GM12878 (cell line): ENCODE measurements around the gene TRIM58. TPM values are rescaled to one million over a fixed set of nuclear protein-coding genes. Genes with fewer than 3 reads are reported as not detected.

Source experiments
- ATAC-seq: fragments of 200-7000 bp; cut with Tn5 transposase; 3 replicates; pipeline ENCODE4 v1.9.1; 2020; ENCODE audit warnings: mild to moderate bottlenecking, moderate library complexity
- BruUV-seq: library from RNA; stranded (reverse); fragments of 400-500 nt; replicated peaks from 2 replicates; lab custom pipeline; 2021; lab: Mats Ljungman, UMichigan
- CTCF ChIA-PET: fragments of 300-600 bp; sonication (Branson Sonifier 250); formaldehyde crosslinking; extraction: SDS; loops from one replicate; lab custom pipeline; 2021; ENCODE audit warnings: inconsistent platforms; lab: Yijun Ruan, JAX
- POLR2A ChIA-PET: fragments of 350-600 bp; formaldehyde crosslinking; extraction: SDS; loops from one replicate; lab custom pipeline; 2021; ENCODE audit warnings: inconsistent platforms; lab: Charles Lee
- RAD21 ChIA-PET: fragments of 300-600 bp; sonication (Branson Sonifier 250); formaldehyde crosslinking; loops from one replicate; lab custom pipeline; 2023; ENCODE audit warnings: antibody characterized with exemption; ENCODE audit not compliant: unreplicated experiment; lab: Charles Lee
- SMC1A ChIA-PET: fragments of 300-600 bp; sonication (Branson Sonifier 250); formaldehyde crosslinking; loops from one replicate; lab custom pipeline; 2023; ENCODE audit not compliant: unreplicated experiment, uncharacterized antibody; lab: Charles Lee
- DNase-seq: peaks from one replicate; pipeline ENCODE4 v3.0.0-alpha.2; 2011; ENCODE audit warnings: low read depth, low spot score
- FAIRE-seq: peaks from 3 replicates; lab custom pipeline; 2011; peaks lifted over from hg19 to GRCh38; lab: Jason Lieb, UNC
- H2AFZ ChIP-seq: 2 replicates; pipeline ENCODE4 v1.6.0; 2011; ENCODE audit warnings: low read depth, low read length, control low read depth; ENCODE audit not compliant: control insufficient read depth
- H3K27ac ChIP-seq: 2 replicates; pipeline ENCODE4 v1.5.1; 2011; ENCODE audit warnings: control low read depth; ENCODE audit not compliant: control insufficient read depth, insufficient read depth
- H3K27me3 ChIP-seq, 2 experiments: replicated peaks in 1 of 2; 2 replicates each; pipeline versions ENCODE4 v1.6.0 to v1.6.1; 2011; ENCODE audit warnings: low read length in 1 of 2; ENCODE audit not compliant: control insufficient read depth in 2 of 2, insufficient read depth in 2 of 2
- H3K36me3 ChIP-seq, 2 experiments: 2 replicates each; pipeline ENCODE4 v1.5.1; 2011; ENCODE audit warnings: low read length in 1 of 2; ENCODE audit not compliant: control insufficient read depth in 2 of 2, insufficient read depth in 2 of 2
- H3K4me1 ChIP-seq: 2 replicates; pipeline ENCODE4 v1.6.1; 2011; ENCODE audit warnings: mild to moderate bottlenecking, low read length, moderate library complexity, mixed read lengths; ENCODE audit not compliant: control insufficient read depth, insufficient read depth
- H3K4me2 ChIP-seq: 2 replicates; pipeline ENCODE4 v1.6.0; 2011; ENCODE audit warnings: control low read depth; ENCODE audit not compliant: control insufficient read depth, insufficient read depth
- H3K4me3 ChIP-seq: fragments of 200-600 bp; sonication (generic); 2 replicates; pipeline ENCODE4 v1.5.1; 2016
- H3K79me2 ChIP-seq: 2 replicates; pipeline ENCODE4 v1.6.0; 2011; ENCODE audit warnings: low read length; ENCODE audit not compliant: control insufficient read depth, insufficient read depth
- H3K9ac ChIP-seq: 2 replicates; pipeline ENCODE4 v1.8.0; 2011; ENCODE audit warnings: low read length, control low read depth, mixed read lengths; ENCODE audit not compliant: control insufficient read depth, insufficient read depth
- H3K9me3 ChIP-seq: replicated peaks from 3 replicates; pipeline ENCODE4 v1.5.1; 2011; ENCODE audit warnings: mild to moderate bottlenecking, low read length; ENCODE audit not compliant: control insufficient read depth, insufficient read depth
- H4K20me1 ChIP-seq: 2 replicates; pipeline ENCODE4 v1.6.0; 2011; ENCODE audit not compliant: control insufficient read depth, insufficient read depth
- CBFB ChIP-seq: IDR thresholded peaks from 2 replicates; pipeline ENCODE4 v1.6.1; 2016; ENCODE audit warnings: antibody characterized with exemption, low read depth
- CEBPB ChIP-seq, 2 experiments: fragments of 150-350 bp in 1 of 2; IDR thresholded peaks; 2 replicates each; pipeline ENCODE4 v1.6.1; 2012 to 2014; ENCODE audit warnings: low read depth in 2 of 2, low read length in 2 of 2, borderline replicate concordance in 1 of 2, inconsistent platforms in 1 of 2
- EZH2 ChIP-seq: IDR thresholded peaks from 2 replicates; pipeline ENCODE4 v1.6.1; 2012; ENCODE audit warnings: low read depth, mild to moderate bottlenecking, control low read depth, inconsistent platforms, low read length, borderline replicate concordance; ENCODE audit not compliant: control insufficient read depth
- FOXK2 ChIP-seq: fragments of 450-650 bp; IDR thresholded peaks from 2 replicates; pipeline ENCODE4 v1.6.1; 2017; ENCODE audit warnings: mild to moderate bottlenecking, moderate library complexity
- KLF5 ChIP-seq: fragments of 450-650 bp; IDR thresholded peaks from 2 replicates; pipeline ENCODE4 v1.6.1; 2014; ENCODE audit warnings: mild to moderate bottlenecking; ENCODE audit not compliant: partially characterized antibody
- POLR2AphosphoS2 ChIP-seq: IDR thresholded peaks from 2 replicates; pipeline ENCODE4 v1.6.1; 2011; ENCODE audit warnings: low read depth, mild to moderate bottlenecking, low read length, improper control_type of control experiment, moderate library complexity
- RBBP5 ChIP-seq: fragments of 200-600 bp; sonication (generic); conservative IDR thresholded peaks from 2 replicates; pipeline ENCODE4 v1.6.1; 2016
- SRF ChIP-seq, 2 experiments: IDR thresholded peaks; 2 replicates each; pipeline ENCODE4 v1.6.1; 2011; ENCODE audit warnings: low read depth in 2 of 2, low read length in 2 of 2, mild to moderate bottlenecking in 1 of 2, moderate library complexity in 1 of 2
- TCF12 ChIP-seq: IDR thresholded peaks from 2 replicates; pipeline ENCODE4 v1.6.1; 2011; ENCODE audit warnings: low read depth, mild to moderate bottlenecking, low read length
- YBX1 ChIP-seq: fragments of 450-650 bp; IDR thresholded peaks from 2 replicates; pipeline ENCODE4 v1.6.1; 2016; ENCODE audit warnings: antibody characterized with exemption
- ZNF24 ChIP-seq: fragments of 450-650 bp; IDR thresholded peaks from 2 replicates; pipeline ENCODE4 v1.6.1; 2017; ENCODE audit warnings: antibody characterized with exemption, mild to moderate bottlenecking
- WGBS: methylation state at CpG from one replicate; pipeline ENCODE4 v1.1.6; 2016; ENCODE audit warnings: low lambda C conversion rate; ENCODE audit not compliant: insufficient replicate concordance, insufficient coverage; ENCODE audit errors: missing lambda C conversion rate; 5-methylcytosine and 5-hydroxymethylcytosine counted together
- in situ Hi-C: fragments of 300-500 bp; cut with MboI; formaldehyde crosslinking; loops from 9 replicates; pipeline ENCODE4 v1.14.3; 2018; ENCODE audit warnings: mixed read lengths
- intact Hi-C: fragments of 100-400 bp; cut with micrococcal nuclease; formaldehyde crosslinking; loops from one replicate; pipeline ENCODE4 v1.14.2; 2022; ENCODE audit not compliant: unreplicated experiment
- polyA plus RNA-seq, 11 experiments: library from polyadenylated mRNA; depleted of rRNA in 4 of 11; unstranded in 6 of 11; stranded (reverse) in 5 of 11; fragments of >200 nt; fragmentation: Nextera tagmentation in 4 of 11; fragmentation: Illumina TruSeq in 1 of 11; extraction: Ambion mirVana in 4 of 11; extraction: Trizol in 1 of 11; gene quantifications; 1 replicate in 1 of 11; 2 replicates in 10 of 11; pipeline versions ENCODE4 v1.2.1 to v1.2.3, GENCODE V29; 2011 to 2016; ENCODE audit warnings: inconsistent platforms in 2 of 11, missing spikeins in 2 of 11, low read depth in 1 of 11
- total RNA-seq, 4 experiments: library from RNA; depleted of rRNA in 3 of 4; stranded (reverse); fragments of >200 nt in 3 of 4; fragmentation: Illumina TruSeq in 1 of 4; extraction: Trizol in 1 of 4; gene quantifications; 2 replicates each; pipeline versions ENCODE4 v1.2.1 to v1.2.3, GENCODE V29; 2013 to 2021
- TF ChIP-seq, protein P1 (sequence below): fragments of 450-650 bp; IDR thresholded peaks from 2 replicates; pipeline ENCODE4 v1.6.1; 2014; ENCODE audit warnings: mild to moderate bottlenecking
- TF ChIP-seq, protein P2 (sequence below), 3 experiments: IDR thresholded peaks in 2 of 3; conservative IDR thresholded peaks in 1 of 3; 2 replicates each; pipeline ENCODE4 v1.5.1; 2011; ENCODE audit warnings: low read depth in 3 of 3, low read length in 3 of 3, mild to moderate bottlenecking in 3 of 3, control low read depth in 2 of 3, moderate library complexity in 2 of 3, inconsistent platforms in 1 of 3, mixed read lengths in 1 of 3; ENCODE audit not compliant: control insufficient read depth in 2 of 3, insufficient read depth in 1 of 3; ENCODE audit errors: extremely low read depth in 1 of 3
- TF ChIP-seq, protein P3 (sequence below): fragments of 450-650 bp; formaldehyde crosslinking; IDR thresholded peaks from 2 replicates; pipeline ENCODE4 v1.4.0; 2020; ENCODE audit warnings: mild to moderate bottlenecking, moderate library complexity
- TF ChIP-seq, protein P4 (sequence below): fragments of 450-650 bp; IDR thresholded peaks from 2 replicates; pipeline ENCODE4 v1.6.1; 2017; ENCODE audit warnings: mild to moderate bottlenecking, moderate library complexity

The TRIM58 gene
- total and polyA plus RNA-seq, 10 of the 15 experiments (the other 5 are each of a cell fraction or from before 2014, with no cell fraction given) = not detected

DNA sequence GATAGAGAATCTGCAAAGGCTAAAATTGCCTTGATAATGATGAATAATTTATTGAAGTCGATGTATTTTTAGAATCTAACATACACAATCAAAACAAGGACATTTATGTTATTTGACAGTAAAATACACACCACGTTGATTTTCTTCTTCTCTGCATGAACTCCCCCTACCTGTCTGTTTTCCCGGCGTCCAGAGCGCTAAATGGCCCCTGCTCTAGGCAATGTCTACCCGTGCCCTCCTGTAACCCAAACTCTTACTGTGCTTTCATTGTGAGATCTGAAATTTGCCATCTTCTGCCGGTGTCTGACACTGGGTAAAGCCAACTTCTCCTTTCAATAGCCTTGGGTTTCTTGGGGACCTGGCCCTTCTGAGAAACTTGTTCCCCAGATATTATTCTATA lies 8.6 kb upstream of the TRIM58 start:
- no peaks in the 10 kb centered on the region for H3K27me3 ChIP-seq
- H3K9me3 ChIP-seq = no peaks in the 10 kb centered on the region
- no peak for DNase-seq
- intact Hi-C loops = no loop called here
- H3K9ac ChIP-seq = no peak overlapping the region
- ATAC-seq = no peak
- no peak for FAIRE-seq
- H3K4me3 ChIP-seq = no peak overlapping the region
- in situ Hi-C loops = no loop called here
- no peak overlapping the region for H3K4me2 ChIP-seq
- ChIA-PET POLR2A (no interaction called here), CTCF (interaction anchor here (0.6 kb wide), 1 partner anchor 12 kb away, joined by 3 read pairs; no protein-coding TSS in a partner anchor), RAD21 (no interaction called here), SMC1A (no interaction called here)
- H3K79me2 ChIP-seq = no peaks in the 10 kb centered on the region
- no TSS peak for BruUV-seq
- H3K27ac ChIP-seq = no peak overlapping the region
- WGBS = 40% methylated on average over 7 of the region's 7 CpGs
- H3K36me3 ChIP-seq = no peaks in the 10 kb centered on the region
- no peaks in the 10 kb centered on the region for H3K4me1 ChIP-seq
- no peaks in the 10 kb centered on the region for H4K20me1 ChIP-seq
- H2AFZ ChIP-seq = no peak overlapping the region
- TF ChIP-seq, protein P1, sequence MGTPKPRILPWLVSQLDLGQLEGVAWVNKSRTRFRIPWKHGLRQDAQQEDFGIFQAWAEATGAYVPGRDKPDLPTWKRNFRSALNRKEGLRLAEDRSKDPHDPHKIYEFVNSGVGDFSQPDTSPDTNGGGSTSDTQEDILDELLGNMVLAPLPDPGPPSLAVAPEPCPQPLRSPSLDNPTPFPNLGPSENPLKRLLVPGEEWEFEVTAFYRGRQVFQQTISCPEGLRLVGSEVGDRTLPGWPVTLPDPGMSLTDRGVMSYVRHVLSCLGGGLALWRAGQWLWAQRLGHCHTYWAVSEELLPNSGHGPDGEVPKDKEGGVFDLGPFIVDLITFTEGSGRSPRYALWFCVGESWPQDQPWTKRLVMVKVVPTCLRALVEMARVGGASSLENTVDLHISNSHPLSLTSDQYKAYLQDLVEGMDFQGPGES = no peak
- TF ChIP-seq TCF12 = no peak
- TF ChIP-seq, protein P2, sequence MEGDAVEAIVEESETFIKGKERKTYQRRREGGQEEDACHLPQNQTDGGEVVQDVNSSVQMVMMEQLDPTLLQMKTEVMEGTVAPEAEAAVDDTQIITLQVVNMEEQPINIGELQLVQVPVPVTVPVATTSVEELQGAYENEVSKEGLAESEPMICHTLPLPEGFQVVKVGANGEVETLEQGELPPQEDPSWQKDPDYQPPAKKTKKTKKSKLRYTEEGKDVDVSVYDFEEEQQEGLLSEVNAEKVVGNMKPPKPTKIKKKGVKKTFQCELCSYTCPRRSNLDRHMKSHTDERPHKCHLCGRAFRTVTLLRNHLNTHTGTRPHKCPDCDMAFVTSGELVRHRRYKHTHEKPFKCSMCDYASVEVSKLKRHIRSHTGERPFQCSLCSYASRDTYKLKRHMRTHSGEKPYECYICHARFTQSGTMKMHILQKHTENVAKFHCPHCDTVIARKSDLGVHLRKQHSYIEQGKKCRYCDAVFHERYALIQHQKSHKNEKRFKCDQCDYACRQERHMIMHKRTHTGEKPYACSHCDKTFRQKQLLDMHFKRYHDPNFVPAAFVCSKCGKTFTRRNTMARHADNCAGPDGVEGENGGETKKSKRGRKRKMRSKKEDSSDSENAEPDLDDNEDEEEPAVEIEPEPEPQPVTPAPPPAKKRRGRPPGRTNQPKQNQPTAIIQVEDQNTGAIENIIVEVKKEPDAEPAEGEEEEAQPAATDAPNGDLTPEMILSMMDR (IDR thresholded peaks at IDR 0.05 in 2 of 3, conservative IDR thresholded peaks at IDR 0.05 in 1 of 3; ENCODE audit: control insufficient read depth in 2 of 3, extremely low read depth in 1 of 3, insufficient read depth in 1 of 3, low read depth in 3 of 3, low read length in 3 of 3) = no peak
- TF ChIP-seq, protein P3, sequence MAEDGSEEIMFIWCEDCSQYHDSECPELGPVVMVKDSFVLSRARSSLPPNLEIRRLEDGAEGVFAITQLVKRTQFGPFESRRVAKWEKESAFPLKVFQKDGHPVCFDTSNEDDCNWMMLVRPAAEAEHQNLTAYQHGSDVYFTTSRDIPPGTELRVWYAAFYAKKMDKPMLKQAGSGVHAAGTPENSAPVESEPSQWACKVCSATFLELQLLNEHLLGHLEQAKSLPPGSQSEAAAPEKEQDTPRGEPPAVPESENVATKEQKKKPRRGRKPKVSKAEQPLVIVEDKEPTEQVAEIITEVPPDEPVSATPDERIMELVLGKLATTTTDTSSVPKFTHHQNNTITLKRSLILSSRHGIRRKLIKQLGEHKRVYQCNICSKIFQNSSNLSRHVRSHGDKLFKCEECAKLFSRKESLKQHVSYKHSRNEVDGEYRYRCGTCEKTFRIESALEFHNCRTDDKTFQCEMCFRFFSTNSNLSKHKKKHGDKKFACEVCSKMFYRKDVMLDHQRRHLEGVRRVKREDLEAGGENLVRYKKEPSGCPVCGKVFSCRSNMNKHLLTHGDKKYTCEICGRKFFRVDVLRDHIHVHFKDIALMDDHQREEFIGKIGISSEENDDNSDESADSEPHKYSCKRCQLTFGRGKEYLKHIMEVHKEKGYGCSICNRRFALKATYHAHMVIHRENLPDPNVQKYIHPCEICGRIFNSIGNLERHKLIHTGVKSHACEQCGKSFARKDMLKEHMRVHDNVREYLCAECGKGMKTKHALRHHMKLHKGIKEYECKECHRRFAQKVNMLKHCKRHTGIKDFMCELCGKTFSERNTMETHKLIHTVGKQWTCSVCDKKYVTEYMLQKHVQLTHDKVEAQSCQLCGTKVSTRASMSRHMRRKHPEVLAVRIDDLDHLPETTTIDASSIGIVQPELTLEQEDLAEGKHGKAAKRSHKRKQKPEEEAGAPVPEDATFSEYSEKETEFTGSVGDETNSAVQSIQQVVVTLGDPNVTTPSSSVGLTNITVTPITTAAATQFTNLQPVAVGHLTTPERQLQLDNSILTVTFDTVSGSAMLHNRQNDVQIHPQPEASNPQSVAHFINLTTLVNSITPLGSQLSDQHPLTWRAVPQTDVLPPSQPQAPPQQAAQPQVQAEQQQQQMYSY = no peak
- no peak for TF ChIP-seq SRF (IDR thresholded peaks at IDR 0.05; ENCODE audit: low read depth in 2 of 2, low read length in 2 of 2)
- no peak for TF ChIP-seq CBFB
- no peak for TF ChIP-seq FOXK2
- TF ChIP-seq RBBP5 = no peak
- TF ChIP-seq KLF5 = no peak
- no peak for TF ChIP-seq ZNF24
- TF ChIP-seq EZH2 = no peak
- TF ChIP-seq, protein P4, sequence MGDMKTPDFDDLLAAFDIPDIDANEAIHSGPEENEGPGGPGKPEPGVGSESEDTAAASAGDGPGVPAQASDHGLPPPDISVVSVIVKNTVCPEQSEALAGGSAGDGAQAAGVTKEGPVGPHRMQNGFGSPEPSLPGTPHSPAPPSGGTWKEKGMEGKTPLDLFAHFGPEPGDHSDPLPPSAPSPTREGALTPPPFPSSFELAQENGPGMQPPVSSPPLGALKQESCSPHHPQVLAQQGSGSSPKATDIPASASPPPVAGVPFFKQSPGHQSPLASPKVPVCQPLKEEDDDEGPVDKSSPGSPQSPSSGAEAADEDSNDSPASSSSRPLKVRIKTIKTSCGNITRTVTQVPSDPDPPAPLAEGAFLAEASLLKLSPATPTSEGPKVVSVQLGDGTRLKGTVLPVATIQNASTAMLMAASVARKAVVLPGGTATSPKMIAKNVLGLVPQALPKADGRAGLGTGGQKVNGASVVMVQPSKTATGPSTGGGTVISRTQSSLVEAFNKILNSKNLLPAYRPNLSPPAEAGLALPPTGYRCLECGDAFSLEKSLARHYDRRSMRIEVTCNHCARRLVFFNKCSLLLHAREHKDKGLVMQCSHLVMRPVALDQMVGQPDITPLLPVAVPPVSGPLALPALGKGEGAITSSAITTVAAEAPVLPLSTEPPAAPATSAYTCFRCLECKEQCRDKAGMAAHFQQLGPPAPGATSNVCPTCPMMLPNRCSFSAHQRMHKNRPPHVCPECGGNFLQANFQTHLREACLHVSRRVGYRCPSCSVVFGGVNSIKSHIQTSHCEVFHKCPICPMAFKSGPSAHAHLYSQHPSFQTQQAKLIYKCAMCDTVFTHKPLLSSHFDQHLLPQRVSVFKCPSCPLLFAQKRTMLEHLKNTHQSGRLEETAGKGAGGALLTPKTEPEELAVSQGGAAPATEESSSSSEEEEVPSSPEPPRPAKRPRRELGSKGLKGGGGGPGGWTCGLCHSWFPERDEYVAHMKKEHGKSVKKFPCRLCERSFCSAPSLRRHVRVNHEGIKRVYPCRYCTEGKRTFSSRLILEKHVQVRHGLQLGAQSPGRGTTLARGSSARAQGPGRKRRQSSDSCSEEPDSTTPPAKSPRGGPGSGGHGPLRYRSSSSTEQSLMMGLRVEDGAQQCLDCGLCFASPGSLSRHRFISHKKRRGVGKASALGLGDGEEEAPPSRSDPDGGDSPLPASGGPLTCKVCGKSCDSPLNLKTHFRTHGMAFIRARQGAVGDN = no peak
- TF ChIP-seq CEBPB (IDR thresholded peaks at IDR 0.05; ENCODE audit: borderline replicate concordance in 1 of 2, low read depth in 2 of 2, low read length in 2 of 2) = no peak
- TF ChIP-seq YBX1 = no peak
- no peak for TF ChIP-seq POLR2AphosphoS2
